ENCODE measurements around the gene LRRC27.
A peak's percentile ranks its signal among the peaks of the same experiment; 100 is the strongest.
"Not testable (repeated sequence)": the region's sequence is repeated elsewhere in the genome, so short reads cannot be mapped to it uniquely, and the experiment has no call there.

Gene LRRC27

DNA sequence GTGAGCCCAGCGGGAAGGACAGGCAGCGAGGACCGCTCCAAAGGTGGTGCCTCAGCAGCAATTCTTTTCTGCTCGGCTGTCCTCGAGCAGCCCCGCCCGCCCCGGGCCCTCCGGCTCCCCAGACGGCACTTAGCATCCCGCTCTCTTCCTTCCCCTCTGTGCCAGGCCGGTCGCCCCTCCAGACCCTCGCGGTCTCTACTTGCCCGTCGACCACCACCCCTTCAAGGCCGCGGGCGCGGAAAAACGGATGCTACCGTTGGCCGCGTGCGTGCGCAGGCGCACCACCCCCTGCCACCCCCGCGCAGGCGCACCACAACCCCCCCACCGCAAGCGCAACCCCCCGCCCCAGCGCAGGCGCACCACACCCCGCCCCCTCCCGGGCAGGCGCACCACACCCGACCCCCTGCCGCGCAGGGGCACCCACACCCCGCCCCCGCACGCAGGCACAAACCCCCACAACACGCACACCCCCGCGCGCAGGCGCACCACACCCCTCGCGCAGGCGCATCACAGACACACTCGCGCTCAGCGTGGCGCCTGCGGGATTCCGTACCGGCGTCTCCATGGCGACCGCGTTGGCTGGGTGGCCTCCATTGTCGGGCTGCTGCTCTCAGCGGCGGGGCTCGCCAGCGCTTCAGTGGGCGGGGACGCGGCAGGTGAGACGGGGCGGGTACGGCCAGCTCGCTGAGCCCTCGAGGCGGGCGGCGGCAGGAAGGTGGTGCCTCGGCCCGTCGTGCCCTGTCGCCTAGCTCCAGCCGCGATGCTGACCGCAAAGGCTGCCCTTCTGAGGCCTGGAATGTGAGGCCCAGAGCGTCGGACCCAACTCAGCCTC, at the start of gene LRRC27:
Gene LRRC27, plus strand, starts transcription at position 593 of the 832 bp plus-strand sequence. CDS start 1,332 bp downstream, outside the sequence.
- peak; percentile 34 for DNase-seq

DNA sequence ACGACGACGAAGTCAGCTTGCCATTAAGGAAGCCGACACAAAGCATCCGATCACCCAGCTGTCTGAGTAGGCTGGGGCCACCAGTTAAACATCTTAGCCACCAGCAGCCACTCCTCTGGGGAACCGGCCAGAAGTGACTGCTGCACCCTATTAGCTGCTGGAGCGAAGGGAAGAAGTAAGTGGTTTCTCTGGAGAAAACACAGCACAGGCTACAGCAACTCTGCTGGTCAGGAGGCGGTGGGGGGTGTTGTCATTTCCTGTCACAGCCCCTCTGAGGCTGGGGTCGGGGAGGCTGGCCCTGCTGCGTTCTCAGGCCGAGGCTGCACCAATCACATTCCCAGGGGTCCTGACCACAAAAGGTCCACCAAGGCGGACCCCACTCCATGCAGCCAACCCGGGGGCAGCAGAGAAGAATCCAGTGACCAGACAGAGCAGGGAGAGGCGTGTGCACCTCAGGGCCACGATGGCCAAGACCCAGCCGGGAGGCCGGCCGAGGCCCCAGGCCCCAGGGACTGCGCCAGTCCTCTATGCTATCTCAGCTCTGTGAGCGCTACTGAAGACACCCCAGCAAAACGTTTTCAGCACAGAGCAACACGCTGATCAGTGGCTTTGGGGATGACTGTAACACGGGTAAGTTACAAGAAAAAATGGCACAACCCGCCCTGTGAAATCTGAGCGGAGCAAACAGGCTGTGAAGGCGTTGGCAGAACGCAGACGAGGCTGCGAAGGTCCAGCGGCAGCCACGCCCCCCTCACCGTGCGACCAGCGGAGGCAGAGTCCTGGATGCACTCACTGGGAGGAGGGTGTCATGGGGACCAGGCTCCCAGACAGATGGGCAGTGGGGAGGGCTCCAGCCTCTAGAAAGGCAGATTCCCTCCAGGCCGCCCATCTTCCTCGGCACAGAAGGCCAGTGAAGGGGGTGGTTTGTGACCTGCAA, 49.1 kb upstream of the LRRC27 start:
- DNase-seq: no peak

DNA sequence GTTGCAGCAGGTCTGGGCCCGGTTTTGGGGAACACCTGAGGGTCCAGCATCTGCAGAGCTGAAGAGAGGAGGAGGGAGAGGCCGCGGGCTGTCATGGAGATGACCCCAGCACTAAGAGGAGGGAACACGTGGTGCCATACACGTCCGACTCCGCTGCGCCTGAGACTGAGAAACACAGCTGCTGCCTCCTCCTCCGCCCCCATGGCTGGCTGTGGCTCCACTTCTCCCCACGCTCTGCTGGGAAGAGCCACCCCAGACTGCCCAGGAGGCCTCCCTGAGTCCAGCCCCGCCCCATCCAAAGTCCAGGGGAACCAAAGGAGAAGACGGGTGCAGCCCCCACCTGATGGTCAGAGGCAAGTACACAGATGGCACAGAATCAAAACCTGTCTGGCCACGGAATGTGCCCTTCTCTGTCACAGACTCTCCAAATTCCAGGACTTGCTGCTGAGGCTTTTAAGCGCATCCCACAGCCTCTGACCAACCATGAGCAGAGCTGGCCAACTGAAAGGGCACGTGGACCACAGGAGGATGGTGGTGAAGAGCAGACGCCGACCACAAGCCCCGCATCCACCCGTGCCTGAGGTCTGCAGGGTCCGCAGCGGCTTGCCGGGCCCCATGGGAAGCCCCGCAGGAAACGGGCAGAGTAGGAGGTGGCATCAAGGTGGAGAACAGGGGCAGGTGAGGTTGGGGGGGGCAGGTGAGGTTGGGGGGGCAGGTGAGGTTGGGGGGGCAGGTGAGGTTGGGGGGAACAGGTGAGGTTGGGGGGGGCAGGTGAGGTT, 48.2 kb upstream of the LRRC27 start:
- DNase-seq: no peak

DNA sequence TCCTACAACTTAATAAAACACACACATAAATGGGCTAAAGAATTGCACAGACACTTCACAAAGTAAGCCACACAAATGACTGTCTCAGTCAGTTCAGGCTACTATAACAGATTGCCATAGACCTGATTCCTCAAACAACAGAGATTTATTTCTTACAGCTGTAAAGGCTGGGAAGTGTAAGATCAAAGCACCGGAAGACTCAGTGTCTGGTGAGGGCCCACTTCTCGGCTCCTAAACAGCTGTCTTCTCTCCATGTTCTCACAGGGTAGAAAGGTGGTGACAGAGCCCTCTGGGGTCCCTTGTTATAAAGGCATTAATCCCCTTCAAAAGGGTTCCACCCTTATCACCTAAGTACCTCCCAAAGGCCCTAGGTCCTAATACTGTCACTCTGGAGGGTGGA, 42.6 kb upstream of the LRRC27 start:
- DNase-seq: no peak

DNA sequence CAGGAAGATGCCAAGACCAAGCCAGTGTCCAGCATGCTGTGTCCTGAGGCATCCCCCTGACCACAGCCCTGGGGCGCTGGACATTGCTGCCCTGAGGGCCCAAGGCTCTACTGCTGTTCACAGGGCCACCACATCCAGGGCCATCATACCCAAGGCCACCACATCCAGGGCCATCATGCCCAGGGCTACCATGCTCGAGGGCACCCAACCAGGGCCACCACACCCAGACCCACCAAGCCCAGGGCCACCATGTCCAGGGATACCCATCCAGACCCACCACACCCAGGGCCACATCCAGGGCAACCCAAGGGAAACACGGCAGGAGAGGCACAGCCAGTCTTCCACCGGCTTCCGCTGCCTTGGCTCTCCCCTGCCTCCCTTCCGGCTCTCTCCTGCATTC, 41.4 kb upstream of the LRRC27 start:
- DNase-seq: no peak

DNA sequence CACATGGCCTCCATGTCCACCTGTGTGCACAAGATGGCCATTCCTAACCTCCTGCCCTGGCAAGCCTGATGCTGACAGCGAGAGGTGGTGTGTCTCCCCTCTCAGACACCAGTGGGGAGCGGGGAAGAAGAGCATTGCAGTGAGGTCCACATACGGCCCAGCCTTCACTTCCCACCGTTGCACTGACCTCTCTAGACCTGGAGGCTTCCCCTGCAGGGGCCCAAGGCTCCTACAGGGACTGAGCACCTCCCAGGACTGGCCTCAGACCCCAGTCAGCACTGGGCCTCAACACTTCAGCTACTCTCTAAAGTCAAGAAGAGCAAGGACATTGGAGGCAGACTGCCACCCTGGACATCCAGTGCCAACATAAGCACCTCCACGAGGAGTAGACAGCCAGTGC, 40.2 kb upstream of the LRRC27 start:
- no peak for DNase-seq

DNA sequence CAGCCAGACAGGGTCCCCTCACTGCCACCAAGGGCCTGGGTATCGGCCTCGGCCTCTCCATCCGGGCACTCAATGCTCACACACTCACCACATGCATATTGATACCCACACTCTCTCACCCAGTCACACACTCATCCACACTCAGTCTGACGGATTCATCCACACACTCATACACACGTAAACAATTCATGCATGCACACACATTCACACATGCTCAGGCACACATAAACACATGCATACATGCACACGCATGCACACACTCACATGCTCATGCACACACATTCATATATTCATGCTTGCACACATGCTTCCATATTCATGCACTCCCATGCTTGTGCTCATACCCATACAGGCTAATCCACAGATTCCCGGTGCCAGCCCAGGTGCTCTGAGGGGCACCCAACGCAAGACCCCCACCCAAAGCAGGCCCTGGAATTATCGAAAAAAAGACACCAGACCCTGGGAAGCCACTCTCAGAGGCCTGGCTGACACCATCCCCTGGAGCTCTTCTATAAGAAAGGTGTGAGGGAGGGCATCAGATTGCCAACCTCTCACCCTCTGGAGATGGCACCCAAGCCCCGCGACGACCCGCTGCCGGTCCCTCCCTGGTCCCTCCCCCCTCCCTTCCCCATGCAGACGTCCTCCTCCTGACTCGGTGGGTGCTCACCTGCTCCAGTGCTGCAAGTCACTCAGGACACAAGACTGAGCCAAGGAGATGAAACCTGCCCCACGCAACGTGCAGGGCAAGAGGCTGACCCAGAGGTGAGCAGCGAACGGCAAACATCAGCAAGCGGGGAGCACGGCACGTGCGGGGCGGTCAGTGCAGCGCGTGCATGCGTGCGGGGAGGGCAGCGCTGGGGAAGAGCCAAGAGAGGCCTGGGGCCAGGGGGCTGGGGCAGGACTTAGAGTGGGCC, 39.4 kb upstream of the LRRC27 start:
- DNase-seq: no peak

DNA sequence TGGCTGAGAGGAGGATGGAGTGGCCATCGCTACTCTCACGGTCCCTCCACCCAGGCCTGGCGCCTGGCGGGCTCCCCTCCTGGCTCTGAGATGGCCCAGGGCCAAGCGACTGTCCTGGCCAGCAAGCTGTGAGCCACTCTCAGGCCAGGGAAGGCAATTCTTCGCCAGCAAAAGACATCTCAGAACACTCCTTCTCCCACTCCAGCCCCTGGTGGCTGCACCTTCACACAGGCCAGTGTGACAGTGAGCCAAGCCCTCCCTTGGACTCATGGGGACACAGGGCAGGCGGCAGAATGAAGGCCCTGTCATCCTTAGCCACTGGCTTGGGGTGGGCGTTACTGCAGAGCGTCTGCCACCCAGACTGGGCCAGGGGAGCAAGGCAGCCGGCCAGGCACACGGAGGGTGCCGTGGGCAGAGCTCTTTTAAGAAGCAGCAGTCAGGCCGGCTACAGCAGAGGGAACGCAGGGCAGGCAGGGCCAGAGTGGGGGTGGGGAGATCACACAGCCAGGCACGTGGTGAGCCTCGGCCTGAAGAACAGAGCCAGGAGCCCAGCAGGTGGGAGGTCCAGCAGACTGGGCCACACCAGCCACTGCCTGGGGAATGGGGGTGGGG, 38.7 kb upstream of the LRRC27 start:
- no peak for DNase-seq

DNA sequence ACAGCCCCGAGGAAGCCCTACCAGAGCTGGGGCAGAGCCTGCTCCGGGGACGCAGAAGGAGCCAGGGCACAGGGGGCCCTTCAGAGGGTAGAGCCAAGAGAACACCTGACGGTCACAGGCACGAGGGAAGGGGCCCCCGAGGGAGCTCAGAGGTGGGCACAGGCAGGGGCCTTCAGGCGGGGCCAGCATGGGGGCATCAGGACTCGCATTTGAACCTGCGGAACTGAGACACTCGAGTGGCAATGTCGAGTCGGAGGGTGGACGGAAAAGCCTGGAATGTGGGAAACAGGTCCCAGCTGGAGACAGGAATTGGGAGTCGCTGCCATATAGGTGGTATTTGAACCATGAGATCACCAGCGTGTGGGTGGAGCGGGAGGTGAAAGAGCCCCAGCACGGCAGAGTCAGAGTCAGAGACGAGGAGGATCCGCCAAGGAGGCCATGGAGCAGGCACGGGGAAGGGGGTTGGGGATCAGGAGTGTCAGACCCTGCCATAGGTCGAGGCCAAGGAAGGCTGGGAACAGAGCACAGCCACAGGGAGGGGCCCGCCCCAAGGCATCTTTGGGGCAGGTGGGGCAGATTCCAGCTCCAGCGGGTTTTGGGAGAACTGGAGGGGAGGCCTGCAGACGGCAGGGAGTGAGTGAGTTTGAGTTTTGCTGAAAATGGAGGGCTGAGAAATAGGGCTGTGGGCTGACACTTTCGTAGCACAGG, 38.0 kb upstream of the LRRC27 start:
- DNase-seq: no peak

DNA sequence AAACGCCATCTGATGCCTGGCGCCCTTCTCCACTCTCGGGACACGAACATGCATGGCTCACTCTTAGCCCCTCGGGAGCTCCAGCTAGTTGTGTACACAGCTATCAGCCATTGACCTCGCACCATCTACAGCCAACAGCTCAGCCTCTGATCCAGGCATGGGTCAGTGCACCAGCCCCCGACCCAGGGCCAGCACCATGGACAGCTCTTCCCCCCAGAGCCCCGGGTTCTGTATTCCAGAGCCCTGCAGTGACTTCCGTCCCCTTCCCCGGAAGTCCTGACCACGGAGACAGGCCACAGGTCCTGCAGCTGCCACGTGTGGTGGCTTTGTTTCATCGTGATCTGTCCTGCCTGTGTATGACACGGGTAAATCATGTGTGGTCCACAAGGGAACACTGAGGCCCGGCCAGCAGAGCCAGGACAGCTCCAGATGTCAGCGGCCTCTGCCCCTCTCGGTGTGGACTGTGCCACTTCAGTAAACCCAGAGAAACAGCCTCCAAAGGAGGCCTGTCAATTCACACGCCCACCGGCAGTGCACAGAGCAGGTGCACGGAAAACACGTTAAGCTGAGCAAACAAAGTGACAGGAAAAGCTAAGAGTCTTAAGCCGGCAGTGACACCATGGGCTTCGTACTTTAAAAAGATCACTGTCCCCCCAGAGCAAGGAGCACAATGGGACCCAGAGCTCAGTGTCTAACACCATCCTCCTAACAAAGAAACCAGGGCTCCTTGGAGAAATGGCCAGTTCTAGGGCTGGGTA, 37.3 kb upstream of the LRRC27 start:
- DNase-seq: no peak

DNA sequence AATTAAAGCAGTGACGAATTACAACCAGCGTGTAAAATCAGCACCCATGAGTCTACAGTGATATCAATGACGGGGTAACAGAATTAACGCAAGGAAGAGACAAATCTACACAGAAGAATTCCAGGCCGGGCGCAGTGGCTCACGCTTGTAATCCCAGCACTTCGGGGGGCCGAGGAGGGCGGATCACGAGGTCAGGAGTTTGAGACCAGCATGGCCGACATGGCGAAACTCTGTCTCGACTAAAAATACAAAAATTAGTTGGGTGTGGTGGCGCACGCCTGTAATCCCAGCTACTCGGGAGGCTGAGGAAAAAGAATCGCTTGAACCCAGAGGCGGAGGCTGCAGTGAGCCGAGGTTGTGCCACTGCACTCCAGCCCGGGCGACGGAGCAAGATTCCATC, 36.5 kb upstream of the LRRC27 start:
- DNase-seq: not testable (repeated sequence)

DNA sequence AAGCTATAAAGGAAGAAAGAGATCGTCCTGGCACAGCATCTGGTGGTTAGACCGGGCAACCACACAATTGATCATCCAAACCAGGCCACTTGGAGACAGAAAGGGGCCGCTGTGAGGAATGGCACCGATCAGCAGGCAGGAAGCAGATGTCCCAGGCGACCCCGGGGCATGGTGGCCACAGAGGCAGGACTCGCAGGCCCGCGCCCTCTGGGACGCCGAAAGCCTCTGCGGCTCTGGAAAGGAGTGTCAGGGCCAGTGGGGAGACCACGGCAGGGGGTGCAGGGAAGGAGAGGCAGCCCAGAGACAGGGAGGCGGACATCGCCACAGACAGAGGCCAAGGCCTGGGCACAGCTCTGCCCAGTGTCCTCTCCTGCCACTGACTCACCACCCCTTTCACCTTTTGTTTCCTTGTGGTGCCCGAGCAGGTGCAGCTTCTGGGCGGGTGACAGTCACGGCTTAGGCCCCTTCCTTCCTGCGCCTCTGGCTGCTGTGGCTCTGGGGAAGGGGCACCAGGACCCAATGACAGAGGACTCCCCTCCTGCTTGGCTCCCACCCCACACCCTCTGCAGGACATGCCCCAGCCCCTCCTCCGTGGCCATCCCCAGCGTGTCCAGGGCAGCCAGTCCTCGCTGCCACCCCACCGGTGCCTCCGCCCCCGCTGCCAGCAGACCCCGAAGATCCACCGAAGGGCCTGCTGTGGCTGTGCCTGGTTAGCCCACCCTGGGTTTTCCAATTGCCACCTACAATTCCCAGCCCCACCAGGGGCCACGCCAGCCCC, 35.1 kb upstream of the LRRC27 start:
- no peak for DNase-seq

DNA sequence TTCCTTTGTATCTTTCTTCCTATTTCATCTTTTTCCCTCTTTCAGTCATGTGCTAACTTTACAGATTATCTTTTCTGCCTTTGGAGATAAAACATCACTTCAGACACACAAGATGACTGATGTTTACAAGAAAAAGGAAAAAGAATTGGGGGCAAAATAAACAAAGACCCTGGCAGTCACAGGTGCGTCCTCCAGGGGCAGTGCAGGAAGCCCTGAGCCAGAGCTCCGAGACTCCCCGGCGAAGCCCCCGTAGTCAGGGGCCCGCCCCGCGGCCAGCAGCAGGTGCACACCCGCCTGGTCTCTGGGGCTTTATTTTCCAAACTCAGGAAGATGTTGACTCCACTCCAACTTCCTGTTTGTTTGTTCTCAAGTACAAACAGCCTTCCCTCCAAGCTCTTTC, 34.5 kb upstream of the LRRC27 start:
- no peak for DNase-seq

DNA sequence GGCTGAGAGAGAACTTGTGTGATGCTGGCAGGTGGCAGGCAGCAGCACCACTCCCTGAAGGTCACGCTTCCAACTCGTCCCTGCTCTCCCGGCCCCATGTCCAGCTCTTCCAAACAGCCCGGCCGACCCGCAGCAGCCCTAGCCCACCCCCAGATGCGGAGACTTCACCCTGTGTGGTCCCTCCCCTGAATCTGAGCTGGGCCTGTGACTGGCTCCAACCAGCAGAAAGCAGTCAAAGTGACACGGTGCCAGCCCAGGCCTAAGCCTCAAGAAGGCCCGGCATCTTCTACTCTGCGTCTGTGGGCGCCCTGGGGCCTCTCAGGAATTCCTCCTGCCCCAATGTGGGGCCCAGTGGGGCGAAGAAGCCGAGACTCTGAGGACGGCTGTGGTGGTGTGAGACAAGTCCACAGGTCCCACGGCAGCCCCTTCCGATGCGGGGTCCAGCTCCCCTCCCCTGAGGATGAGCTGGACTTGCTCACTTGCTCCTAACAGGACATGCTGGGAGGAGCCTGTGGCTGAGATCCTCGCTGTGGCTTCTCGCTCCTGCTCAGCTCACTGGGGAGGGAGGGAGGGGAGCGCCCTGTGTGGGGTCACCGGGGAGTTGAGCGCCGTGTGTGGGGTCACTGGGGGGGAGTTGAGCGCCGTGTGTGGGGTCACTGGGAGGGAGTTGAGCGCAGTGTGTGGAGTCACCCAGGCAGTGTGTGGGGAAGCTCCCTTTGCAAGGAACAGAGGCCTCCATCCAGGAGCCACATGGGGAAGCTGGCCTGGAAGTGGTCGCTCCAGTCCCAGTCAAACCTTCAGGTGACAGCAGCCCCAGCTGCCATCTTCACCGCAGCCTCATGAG, 33.7 kb upstream of the LRRC27 start:
- no peak for DNase-seq

DNA sequence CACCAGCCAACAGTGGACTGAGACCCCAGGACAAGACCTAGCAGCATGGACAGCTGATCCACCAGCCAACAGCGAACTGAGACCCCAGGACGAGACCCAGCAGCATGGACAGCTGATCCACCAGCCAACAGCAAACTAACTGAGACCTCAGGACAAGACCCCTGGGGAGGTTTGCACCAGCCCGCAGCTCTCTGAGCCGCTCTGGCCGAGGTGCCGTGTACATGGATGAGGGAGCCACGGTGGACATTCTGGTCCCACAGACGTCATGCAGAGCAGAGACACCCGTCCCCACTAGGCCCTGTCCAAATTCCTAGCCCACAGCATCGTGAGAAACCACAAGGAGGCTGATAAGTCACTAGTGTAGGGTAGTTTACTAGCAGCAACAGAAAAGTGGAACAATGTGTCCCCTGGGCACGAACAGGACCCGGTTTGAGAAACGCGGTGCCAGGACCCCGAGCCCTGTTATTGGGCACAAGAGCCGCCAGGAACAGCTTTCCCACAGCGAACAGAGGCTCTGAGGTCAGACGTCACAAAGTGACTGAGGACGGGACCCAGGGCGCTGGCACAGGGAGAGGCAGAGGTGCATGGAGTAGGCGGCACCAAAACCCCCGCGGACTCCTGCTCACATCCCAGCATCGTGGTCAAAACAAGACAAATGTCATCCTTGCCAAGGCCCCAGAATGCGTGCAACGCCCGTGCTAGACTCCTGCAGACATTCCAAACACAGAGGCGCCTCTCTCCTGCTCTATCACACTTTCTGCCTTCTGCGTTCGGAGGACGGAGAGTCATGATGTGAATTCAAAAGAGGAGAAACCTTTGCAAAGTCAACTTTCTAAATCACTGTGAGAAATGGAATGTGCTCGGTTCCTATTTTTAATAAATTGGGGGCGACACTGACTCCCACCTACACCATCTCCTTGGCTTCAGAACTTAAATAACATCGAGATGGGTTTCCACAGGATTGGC, 32.3 kb upstream of the LRRC27 start:
- no peak for DNase-seq

DNA sequence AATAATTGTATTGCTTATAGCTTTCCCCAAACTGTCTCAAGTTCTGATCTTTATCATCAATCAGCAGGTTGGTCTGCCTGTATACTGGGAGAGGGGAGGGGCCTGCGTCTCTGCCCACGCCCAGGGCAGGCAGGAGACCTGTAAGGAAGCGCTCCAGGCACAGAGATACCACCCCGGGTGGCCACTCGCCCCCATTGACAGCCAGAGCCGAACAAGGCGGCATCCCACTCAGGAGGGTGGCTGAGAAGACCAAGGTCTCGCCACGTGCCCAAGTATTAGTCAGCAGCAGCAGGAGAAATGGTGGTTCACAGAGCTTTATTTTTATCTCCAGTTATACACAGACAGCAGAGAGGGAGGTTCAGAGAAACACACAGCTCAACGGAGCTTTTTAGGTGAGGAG, 31.4 kb upstream of the LRRC27 start:
- no peak for DNase-seq

Measured in SIG-M5 (cell line).